ENCODE results near the gene IL18BP.

Gene IL18BP

GRCh38 chr11:71998649-71999310 is at the start of gene IL18BP:
TSS of gene IL18BP (plus strand) at chr11:71998909. CDS start at chr11:71999985, 1,076 bp downstream.
- no peak for TF ChIP-seq CTCF (IDR thresholded peaks at IDR 0.05; ENCODE audit: low read depth, low read length)
- no peak for DNase-seq (ENCODE audit: low read depth, low spot score)
- in situ Hi-C loops (cut with HindIII; ENCODE audit: low sequenced_read_pairs) = no loop called here
- H3K4me3 ChIP-seq (ENCODE audit: low read depth, low read length) = no peak within 1 kb of the TSS

GRCh38 chr11:71949034-71949433 is 49.7 kb upstream of the IL18BP start:
- H3K4me3 ChIP-seq (ENCODE audit: low read depth, low read length) = no peak overlapping the region
- in situ Hi-C loops (cut with HindIII; ENCODE audit: low sequenced_read_pairs) = no loop called here
- DNase-seq (ENCODE audit: low read depth, low spot score) = no peak
- TF ChIP-seq CTCF (IDR thresholded peaks at IDR 0.05; ENCODE audit: low read depth, low read length) = no peak

GRCh38 chr11:71951741-71952310 is 46.9 kb upstream of the IL18BP start:
- in situ Hi-C loops (cut with HindIII; ENCODE audit: low sequenced_read_pairs) = no loop called here
- TF ChIP-seq CTCF (IDR thresholded peaks at IDR 0.05; ENCODE audit: low read depth, low read length) = no peak
- DNase-seq (ENCODE audit: low read depth, low spot score) = no peak
- H3K4me3 ChIP-seq (ENCODE audit: low read depth, low read length) = no peak overlapping the region

GRCh38 chr11:71955898-71956456 is 42.7 kb upstream of the IL18BP start:
- no peak for DNase-seq (ENCODE audit: low read depth, low spot score)
- H3K4me3 ChIP-seq (ENCODE audit: low read depth, low read length) = no peak overlapping the region
- in situ Hi-C loops (cut with HindIII; ENCODE audit: low sequenced_read_pairs) = no loop called here
- no peak for TF ChIP-seq CTCF (IDR thresholded peaks at IDR 0.05; ENCODE audit: low read depth, low read length)

- no peak for TF ChIP-seq CTCF (IDR thresholded peaks at IDR 0.05; ENCODE audit: low read depth, low read length)
- H3K4me3 ChIP-seq (ENCODE audit: low read depth, low read length) = no peak overlapping the region
- DNase-seq (ENCODE audit: low read depth, low spot score) = peak; percentile 53
- in situ Hi-C loops (cut with HindIII; ENCODE audit: low sequenced_read_pairs) = no loop called here
Observed at GRCh38 chr11:71962428-71963038, 36.2 kb upstream of the IL18BP start.

- TF ChIP-seq CTCF (IDR thresholded peaks at IDR 0.05; ENCODE audit: low read depth, low read length) = no peak
- H3K4me3 ChIP-seq (ENCODE audit: low read depth, low read length) = no peak overlapping the region
- in situ Hi-C loops (cut with HindIII; ENCODE audit: low sequenced_read_pairs) = no loop called here
- no peak for DNase-seq (ENCODE audit: low read depth, low spot score)
Observed at GRCh38 chr11:71963468-71963867, 35.2 kb upstream of the IL18BP start.

Data from astrocyte of the spinal cord (primary cell).